NCI-H2227 (cell line): ENCODE results near the gene BRSK2.

ENCODE experiments used
- DNase-seq: peaks from one replicate; lab custom pipeline; 2025; ENCODE audit not compliant: unreplicated experiment; lab: John Stamatoyannopoulos, UW

BRSK2 gene

DNA sequence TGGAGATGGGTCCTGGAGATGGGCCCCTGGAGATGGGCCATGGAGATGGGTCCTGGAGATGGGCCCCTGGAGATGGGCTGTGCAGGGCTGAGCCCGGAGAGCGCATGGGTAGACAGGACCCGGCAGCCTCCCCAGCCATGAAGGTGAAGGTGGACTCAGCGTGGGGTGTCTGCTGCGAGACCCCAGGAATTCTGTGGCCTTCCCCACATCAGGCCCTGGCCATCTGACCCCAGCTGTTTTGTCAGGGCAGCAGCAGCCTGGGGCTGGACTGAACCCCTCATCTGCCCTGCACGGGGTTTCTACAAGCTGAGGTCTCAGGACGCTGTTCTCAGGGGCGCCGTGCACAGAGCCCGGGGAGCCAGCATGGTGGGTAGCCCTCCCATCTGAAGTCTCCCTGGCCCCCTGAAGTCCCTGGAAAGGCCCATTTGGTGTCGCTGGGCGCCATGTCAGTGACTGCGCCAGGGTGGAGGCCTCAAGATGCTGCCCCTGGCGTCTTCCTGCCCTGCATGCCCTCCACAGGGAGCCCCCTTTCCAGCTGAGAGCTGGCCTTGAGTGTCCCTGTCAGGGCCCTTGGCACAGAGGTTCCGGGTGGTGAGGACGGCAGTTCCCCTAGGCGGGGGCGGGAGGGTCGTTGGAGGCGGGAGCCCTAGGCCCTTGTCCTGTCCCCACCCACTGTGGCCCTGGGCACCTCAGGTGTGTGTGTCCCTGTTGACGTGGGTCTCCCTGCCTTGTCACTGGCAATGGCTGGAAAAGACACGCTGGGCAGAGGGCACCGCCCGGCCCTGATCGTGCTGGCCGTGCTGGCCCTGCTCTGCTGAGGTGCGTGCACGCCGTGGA is 5.4 kb downstream of the BRSK2 start:
- DNase-seq: no peak

DNA sequence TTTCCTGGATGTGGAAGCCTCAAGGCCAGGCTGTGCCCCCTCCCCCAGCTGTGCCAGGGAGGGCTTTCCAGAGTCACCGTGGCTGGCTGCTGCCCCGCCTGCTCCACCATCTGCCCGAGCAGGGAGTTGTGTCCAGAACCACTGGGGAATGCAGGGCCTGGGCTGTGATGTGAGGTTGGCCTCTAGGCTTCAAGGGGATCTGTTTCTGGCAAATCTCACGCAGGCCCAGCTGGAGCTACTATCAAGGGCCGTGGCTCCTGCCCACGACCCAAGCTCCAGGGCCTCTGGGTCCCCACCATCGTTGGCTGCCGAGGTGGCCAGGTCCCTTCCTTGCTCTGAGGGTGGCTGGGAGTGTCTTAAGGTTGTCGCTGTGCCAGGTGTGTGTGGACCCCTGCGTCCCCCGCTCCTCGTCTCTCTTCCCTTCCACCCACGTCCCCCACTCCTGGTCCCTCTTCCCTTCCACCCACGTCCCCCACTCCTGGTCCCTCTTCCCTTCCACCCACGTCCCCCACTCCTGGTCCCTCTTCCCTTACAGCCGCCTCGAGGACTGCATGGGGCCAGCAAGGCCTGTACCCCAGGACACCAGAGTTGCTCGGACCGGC is 6.1 kb downstream of the BRSK2 start:
- DNase-seq: no peak

DNA sequence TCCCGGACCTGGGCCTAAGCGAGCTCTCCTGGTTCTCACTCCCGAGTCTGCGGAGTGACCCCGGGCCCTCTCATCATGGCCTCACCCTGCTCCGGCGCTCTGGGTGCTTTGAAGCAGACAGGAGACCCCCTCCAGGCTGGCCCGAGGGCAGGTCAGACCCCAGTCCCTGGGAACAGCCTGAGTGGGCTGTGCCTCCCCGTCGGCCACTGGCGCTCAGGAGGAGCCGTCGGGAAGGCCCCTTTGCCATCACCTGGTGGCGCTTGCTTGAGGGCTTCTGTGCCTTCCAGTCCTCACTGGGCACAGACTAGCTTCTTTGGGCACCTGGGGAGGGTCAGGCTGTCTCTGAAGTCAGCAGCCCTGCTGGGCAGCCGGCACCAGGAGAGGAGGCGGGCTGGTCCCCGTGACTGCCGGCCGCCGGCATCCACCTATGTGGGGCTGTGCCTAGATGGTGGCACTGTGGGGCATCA is 6.7 kb downstream of the BRSK2 start:
- no peak for DNase-seq

DNA sequence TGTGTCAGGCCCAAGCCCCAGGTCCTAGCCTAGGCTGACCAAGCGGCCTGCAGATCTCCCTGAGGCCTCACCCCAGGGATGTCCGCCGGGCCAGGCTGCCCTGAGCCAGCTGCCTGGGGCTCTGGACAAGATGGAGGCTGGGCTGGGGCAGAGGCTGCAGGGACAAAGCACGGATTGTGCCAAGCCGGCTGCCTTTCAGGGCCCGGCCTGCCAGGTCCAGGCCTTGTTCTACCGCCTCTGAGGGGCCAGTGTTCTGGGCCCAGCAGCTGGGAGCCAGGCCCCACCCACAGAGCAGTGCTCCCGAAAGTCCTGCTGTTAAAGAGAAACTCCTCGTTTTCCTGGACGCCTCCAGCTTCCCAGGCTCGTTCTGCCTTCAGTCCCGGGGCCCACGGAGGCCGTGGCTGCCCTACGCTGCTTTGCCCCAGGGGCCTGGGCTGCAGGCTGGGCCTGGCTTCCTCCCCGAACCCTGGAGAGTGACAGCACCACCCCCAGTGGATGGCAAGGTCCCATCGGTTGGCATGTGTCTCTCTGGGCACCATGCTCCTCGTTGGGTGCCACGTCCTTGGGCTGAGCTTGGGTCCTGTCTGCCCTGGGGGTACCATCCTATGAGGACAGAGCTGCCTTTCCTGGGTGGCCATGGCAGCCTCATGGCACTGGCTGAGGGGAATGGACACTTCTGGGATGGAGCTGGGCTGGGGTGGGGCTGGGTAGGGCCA is 7.6 kb downstream of the BRSK2 start:
- DNase-seq: no peak

DNA sequence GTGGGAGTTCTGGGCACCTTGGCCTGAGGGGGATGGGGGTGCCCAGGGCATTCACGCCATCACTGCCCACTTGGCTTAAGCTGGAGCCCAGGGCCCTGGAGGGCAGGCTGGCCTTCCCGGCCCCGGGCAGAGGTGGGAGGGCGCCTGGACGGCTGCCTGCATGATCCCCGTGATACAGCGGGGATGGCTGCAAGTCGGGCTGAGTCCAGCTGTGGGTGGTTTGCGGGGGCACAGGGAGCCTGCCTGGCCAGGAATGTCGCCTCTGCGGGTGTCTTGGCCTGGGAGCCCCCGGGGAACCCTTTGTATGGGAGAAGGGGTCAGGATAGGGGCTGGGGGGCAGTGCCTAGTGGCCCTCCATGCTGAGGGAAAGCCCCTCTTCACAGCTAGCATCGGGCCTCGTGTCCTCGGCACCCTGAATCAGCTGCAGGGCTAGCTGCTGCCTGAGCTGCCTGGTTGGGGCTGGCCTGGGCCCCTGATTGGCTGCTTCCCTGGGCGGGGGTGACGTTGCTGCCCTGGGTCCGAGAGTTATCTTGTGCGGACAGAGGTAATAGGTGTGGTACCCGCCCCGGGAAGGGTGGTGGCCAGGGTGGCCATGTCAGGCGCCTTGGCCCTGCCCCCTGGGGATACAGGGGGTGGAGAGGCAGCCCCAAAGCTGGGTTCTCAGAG is 8.3 kb downstream of the BRSK2 start:
- DNase-seq: no peak

DNA sequence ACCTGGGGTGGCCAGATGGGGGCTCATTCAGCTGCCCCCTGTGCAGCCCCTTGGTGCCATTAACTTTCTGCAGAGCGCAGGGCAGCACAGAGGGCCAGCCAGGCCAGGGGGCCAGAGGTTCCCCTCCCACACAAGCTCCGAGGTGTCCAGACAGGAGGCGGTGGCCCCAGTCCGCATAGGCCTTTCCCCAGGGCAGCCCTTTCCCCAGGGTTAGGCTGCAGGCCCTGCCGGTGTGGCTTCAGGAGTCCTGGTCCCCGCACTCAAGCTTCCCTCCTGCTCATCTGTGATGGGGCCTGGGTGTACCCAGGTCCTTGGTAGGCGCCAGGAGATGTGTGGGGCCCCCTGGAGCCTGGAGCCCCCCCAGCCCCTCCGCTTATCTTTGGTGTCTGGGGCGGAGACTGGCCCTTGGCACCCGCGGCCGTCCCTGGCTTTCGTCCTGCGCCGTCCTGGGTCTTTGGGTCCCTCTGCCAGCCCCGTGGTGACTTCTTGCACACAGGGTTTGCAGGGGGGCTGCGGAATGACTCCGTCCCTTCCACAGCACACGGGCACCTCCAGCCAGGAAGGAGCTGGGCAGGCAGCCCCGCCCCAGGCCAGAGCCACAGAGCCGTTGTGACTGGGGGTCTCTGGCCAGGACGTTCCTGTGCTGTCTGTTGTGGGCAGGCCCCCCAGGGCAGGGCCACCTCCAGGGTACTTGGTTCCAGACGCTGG is 8.9 kb downstream of the BRSK2 start:
- DNase-seq: no peak

DNA sequence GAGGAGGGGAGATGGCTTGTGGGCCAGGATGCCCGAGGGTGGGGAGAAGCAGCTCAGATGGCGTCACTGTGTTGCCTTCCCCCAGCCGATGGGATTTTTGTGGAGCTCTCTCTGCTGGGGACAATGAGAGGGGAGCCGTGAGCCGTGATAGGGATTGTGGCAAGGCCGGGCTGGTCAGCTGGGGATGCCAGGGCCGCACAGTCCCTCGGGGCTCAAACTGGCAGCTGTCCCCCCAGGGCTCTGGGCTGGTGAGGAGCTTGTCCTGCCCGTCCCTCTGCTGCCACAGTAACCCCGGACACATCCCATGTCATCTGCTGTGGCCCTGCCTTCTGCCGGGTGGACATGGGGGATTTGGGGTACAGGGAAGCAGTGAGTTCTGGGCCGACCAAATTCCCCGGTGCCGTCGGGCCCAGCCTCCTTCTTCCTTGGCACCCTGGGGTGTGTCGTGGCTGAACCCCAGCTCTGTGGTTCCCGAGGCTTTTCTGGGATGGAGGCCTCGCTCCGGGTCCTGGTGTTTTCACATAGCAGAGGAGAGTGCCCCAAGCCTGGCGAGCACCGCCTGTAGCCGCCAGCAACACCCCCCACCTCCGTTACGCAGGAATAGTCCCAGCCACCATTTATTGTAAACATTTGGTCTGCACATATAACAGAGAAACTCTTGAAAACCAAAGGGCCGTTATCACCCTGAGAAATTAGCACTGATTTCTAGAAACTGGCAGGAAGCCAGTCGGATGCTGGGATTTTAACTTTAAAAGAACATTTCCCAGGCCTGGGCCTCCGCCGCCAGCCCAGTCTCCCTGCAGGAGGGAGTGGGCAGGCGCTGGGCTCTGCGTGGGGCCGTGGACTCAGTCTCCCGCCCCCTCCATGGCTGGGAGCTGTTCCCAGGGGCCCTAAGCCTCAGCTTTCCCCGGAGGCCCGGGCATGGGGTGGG is 9.9 kb downstream of the BRSK2 start:
- DNase-seq: peak; percentile 64

DNA sequence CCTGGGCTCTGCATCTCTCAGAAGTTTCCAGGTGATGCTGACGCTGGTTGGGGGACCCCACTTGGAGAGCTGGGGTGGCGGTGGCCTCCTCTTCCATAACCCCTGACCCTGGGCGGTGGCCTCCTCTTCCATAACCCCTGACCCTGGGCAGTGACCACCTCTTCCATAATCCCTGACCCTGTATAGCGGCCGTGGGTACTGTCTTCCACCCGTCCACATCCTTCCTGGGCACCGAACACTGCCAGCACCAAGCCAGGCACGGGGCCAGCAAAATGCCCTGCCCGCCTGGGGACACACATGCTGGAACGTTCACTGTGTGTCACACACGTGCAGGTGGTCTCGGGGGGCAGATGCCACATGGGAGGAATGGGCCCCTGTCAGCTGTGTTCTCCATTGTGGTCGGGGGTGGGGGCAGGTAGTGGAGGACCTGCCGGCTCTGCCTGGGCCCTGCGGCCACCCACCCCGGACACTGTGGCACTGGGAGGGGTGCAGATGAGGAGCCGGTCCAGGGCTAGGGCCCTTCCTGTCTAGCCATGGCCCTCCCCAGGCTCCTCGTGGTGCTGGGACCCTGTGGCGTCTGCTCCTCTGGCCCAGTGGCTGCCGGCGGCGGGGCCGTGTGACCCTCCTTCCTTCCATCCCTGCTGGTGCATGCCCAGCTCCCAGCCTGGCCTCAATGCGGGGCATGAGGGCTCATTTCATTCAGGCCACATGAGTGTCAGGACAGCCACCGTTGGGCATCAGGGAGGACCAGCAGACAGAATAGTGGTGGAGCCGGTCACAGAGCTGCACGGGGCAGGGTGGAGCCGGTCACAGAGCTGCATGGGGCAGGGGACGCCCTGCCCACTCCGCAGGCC is 10.8 kb downstream of the BRSK2 start:
- DNase-seq: no peak

DNA sequence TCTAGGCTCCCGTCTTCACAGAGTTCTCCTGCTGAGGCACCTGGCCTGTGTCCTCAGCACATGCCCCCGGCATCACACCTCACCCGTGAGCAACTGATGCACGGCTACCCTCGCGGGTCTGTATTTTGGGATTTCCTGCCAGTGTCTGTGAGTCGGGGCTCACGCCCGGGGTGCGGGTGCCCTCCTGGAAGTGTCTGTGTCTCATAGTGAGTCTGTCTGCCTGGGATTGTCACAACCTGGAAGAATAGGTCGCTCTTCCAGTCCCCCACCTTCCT is 11.4 kb downstream of the BRSK2 start:
- DNase-seq: no peak

DNA sequence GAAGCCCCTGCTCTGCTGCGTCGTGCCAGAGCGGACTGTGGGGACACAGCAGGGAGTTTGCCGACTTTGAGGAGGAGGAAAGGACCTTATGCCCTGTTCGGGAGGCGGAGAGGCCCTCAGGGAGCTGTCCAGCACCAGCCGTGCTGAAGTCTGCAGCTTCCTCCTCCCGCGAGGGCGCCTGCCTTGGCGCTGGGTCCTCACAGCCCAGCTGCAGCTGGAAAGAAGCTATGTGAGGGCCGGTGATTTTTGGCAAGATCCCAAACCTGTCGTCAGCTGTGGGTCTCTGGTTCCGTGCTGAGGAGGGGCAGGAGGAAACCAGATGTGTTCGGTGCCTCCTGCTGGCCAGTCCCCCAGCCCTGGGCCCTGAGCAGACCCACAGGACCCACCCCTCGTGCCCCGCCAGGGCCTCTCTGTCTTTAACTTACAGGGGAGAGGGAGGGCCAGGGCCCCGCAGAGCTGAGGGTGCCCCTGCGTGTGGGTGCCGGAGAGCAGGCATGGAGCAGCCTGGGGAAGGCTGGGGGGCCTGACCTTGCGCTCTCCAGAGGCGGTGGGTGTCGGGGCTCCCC is 12.0 kb downstream of the BRSK2 start:
- DNase-seq: peak; percentile 50

DNA sequence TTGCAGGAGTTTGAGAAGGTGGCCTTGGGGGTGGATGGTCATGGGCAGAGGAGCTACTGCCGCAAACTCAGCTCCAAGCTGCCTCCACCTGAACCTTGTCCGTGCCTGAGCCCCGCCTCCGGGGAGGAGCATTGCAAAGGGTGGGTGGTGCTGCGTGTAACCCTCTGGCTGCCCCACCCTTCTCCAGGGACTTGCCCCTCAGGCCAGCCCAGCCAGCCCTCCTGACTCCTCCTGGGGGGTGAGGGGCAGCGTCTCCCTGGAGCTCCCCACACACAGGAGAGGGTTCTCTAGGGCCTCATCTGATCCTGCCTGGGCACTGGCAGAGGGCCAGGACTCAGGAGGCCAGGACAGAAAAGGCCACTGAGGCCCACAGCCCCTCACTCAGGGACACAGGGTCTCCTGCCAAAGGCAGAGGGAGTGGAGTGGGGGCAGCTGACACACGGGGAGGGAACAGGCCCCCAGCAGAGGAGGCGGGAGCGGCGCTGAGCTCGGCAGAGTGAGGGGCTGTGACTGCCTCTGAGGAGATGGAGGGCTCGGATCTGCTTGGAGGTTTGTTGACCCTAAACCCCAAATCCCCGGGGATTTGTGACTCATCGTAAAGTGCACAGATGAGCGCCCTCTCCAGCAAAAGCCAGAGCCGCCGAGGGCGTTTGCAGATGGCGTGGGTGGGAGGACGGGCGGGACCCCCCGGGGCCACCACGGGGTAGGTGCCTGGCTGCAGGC is 12.8 kb downstream of the BRSK2 start:
- DNase-seq: no peak

DNA sequence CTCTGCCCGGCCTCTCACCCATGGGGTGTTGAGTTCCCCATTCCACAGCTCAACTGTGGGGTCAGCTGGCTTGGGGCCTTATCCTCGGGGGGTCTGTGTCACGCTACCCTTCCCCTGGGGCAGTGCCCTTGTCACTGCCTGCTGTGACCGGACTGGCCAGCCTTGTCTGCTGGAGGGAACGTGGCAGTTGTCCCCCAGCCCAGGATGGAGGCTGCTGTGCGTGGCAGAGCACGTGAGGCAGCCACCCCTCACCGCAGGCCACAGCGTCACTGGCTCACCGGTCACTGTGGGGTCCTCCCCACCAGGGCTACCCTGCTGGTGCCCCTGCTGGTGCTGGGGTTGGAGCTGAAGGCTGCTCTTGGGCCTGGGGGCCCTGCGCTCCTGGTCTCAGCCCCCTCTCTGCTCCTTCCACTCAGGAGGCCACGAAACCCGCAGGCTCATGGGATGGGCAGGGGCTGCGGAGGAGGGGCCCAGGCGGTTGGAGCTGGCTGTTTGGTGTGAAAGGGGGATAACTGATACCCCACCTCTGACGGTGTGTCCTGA is 13.4 kb downstream of the BRSK2 start:
- DNase-seq: no peak

DNA sequence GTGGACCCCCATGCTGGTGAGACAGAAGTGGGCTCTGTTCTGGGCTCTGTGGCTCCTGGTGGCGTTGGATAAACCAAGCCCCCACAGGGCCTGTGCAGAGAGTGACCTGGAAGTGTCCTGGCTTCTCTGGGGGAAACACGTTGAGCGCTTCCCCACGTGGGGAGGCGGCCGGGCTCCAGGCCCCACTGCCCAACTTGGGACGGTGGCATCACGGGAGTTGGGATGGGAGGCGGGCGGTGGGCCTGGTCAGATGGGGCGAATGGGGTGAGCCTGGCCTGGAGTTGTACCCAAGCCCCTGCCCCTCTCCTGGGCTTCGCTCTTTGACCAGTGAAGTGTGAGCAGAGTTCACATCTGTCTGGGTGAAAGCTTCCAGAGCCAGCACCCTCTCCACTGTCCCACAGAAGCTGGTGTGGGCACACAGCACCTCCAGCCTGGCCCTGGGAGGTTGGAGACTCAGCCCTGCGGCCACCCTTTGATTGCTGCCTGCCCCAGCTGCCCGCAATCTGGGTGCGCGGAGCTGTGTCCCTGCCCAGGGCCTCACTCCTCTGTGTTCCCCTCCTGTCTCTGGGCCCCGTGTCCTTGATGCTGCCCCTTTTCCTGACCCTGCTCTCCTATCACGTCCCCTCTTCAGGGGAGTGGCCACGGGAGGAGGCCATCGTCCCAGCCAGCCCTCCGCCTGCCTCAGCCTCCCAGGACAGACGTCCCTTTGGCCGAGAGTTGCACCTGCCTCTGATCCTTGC is 14.2 kb downstream of the BRSK2 start:
- DNase-seq: no peak

DNA sequence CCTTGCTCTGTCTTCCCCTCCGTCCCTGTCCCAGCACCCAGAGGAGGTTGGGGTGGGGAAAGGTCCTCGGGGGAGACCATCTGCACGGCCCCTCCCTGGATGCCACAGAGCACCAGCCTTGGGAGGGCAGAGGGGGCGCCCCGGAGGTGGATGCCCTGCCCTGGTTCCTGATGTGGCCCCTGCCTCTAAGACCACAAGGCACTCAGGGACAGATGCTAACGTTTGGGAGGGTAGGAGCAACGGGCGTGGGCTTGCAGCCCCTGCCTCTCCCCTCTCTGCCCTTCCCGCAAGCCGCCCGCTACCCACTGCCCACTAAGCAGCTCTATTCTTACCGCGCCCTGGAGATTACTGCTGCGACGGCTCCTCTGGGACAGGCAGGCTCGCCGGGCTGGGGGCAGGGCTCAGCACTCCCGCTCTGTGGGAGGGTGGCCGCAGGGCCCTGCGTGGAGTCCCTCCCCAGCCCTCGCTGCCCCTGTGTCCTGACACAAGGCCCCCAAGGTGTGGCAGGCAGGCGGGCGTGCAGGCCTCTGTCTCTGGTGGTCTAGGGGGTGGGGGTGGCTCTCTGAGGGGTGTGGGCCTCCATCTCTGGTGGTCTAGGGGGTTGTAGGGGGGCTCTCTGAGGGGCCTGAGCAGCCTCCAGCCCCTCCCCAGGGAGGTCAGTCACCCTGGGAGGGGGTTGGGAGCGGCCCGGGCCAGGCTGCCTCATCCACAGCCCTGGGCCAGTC is 14.9 kb downstream of the BRSK2 start:
- DNase-seq: no peak

DNA sequence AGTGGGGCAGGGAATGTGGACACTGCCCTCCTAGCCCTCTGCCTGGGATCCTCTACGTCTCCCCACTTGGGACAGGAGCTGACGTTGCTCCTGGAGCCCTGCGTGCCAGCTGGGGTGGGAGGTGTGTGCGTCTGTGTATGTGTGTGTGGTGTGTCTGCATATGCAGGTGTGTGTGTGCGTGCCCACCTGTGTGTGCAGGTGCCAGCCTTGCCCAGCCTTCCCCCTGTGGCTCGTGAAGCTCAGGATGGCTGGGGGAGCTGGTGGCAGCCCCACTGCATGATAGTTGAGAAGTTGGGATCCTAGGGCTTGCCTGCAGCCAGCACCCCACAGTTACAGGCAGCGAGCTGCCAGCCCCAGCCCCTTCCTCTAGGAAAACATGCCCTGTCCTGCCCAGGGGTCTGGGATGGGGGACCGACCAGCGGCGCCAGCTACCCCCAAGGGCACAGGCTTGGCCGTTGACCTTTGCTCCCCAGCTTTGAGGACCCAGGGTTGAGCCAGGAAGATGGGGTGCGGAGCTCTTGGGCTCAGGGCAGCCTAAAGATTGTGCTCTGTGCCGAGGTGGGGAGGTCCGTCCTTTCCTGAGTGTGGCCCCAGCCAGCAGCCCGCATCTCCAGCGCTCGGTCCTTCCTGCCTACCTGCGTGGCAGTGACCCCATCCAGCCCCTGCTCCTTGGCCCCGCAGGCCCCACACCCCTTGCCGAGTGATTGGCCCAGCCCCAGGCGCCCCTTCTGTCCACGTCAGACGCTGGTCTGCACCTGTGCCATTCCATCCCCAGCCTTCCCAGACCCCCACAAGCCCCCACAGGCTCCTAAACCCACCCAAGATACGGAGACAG is 15.7 kb downstream of the BRSK2 start:
- no peak for DNase-seq
